HG03571 (cell line): ENCODE results near the gene GTPBP3.
"Not testable (repeated sequence)": the region's sequence is repeated elsewhere in the genome, so short reads cannot be mapped to it uniquely, and the experiment has no call there.

Experiments used
- ATAC-seq: cut with Tn5 transposase; IDR thresholded peaks from one replicate; pipeline ENCODE4 v1.9.1; 2021; ENCODE audit not compliant: unreplicated experiment

The GTPBP3 gene, protein sequence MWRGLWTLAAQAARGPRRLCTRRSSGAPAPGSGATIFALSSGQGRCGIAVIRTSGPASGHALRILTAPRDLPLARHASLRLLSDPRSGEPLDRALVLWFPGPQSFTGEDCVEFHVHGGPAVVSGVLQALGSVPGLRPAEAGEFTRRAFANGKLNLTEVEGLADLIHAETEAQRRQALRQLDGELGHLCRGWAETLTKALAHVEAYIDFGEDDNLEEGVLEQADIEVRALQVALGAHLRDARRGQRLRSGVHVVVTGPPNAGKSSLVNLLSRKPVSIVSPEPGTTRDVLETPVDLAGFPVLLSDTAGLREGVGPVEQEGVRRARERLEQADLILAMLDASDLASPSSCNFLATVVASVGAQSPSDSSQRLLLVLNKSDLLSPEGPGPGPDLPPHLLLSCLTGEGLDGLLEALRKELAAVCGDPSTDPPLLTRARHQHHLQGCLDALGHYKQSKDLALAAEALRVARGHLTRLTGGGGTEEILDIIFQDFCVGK

DNA sequence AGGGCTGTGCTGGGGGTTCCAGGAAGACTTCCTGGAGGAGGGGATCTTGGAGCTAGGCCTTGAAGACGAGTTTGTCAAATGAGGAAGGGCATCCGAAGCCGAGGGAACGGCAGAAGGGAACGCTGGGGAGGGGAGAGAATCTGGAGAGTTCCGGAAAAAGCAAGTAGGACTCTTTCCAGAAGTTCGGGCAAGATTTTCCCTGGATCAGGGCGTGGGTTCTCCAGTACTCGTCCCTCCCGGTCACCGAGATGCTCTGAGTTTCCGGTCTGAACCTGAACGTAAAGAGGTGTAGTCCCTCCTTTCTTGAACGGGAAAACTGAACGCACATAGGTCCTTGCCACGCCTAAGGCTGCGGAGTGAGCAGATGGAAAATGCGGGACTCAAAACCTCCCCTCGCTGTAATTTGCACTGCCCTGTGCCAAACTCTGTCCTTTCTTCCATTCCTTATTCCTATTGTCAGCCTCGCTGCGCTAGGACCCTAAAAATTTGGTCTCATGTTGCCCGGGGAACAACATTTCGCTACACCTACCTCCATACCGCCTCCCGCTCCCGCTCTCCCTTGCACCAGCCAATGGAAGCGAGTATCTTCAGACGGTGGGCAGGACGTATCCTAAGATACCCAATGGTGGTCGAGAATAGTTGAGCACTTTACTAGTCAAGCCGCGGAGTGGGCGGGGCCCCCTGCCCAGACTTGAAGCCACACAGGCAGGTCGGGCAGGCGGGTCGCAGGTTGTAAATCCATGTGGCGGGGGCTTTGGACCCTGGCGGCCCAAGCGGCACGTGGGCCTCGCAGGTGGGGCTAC is at the start of gene GTPBP3:
Gene GTPBP3, plus strand, starts transcription at position 682 of the 803 bp plus-strand sequence. Its CDS starts 59 bp downstream, at position 741.
- peak; percentile 59 for ATAC-seq

GRCh38 chr19:17289489-17289888 is 47.9 kb upstream of the GTPBP3 start:
- ATAC-seq: no peak

- peak; percentile 60 for ATAC-seq
These were observed 44.9 kb upstream of the GTPBP3 start for GRCh38 chr19:17292301-17293074.

GRCh38 chr19:17293605-17294004 is 43.7 kb upstream of the GTPBP3 start:
- no peak for ATAC-seq

- no peak for ATAC-seq
These were observed 43.1 kb upstream of the GTPBP3 start for GRCh38 chr19:17294051-17294891.

GRCh38 chr19:17295551-17295950 is 41.8 kb upstream of the GTPBP3 start:
- ATAC-seq: not testable (repeated sequence)

- ATAC-seq: no peak
These were observed 41.1 kb upstream of the GTPBP3 start for GRCh38 chr19:17296273-17296672.

DNA sequence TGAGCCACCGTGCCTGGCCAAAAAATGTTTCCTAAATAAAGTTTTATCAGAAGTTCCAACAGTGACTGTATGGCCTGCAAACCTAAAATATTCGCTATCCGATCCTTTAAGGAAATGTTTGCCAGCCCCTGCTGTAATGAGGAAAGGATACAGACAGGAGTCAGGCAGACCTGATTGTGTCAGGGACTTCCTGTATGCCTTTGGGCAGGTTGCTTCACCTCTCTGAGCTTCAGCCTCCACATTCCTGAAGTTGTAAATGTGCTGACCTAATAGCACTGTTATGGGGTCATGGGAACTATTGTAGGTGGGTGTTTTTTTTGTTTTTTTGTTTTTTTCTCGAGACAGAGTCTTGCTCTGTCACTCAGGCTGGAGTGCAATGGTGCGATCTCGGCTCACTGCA is 40.4 kb upstream of the GTPBP3 start:
- ATAC-seq: no peak

GRCh38 chr19:17300992-17301619 is 36.2 kb upstream of the GTPBP3 start:
- ATAC-seq: no peak

DNA sequence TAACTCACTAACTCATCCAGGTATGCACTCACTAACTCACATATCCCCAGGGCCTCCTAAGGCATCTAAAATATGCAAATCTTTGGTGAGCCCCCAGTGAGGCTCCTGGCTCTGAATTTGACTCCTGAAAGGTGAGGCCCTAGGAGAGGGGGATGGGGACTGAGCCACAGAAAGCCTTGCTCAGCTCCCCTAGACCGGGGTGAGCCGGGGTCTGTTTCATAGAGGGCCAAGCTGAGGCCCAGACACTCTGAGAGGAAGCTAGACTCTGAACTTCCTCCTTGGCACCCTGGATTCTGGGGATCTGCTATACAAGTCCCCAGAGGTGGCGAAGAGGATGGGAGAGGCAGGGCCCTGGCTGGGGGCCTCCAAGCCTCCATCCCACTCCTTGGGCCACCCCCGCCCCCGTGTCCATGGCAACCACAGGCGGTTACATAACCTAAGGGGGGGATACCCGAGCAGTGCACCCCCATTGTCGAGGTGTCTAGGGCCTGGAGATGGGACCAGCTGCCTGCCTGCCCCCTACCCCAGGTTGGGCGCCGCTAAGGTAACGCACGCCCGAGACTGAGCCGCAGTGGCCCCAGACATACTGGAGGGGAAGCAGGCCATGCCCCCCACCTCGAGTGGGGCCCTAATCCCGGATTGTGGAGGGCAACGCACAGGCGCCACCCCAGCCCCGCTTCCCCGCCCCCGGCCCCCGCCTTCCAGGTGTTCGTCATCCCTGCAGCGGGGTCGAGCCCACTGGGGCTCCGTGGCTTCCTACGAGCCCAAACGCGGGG is 34.8 kb upstream of the GTPBP3 start:
- ATAC-seq: no peak

- ATAC-seq: peak; percentile 36
These were observed 34.0 kb upstream of the GTPBP3 start, which contains the start of gene ABHD8 for GRCh38 chr19:17303167-17303939. TSS of gene ABHD8 (minus strand) at chr19:17303425. CDS start at chr19:17301616, 1,809 bp downstream.

DNA sequence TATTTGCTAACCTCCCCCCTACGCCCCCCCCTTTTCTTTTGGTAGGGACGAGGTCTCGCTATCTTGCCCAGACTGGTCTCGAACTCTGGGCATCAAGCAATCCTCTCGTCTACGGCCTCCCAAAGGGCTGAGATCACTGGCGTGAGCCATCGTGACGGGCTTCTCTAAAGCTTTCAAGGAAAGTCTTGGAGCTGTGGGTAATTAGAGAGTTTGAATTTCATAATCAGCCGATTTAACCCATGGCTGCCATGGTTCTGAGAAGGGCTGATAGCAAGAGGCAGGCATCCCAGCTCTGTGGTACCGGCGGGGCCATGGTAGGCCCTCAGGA is 33.4 kb upstream of the GTPBP3 start:
- no peak for ATAC-seq

- no peak for ATAC-seq
These were observed 32.8 kb upstream of the GTPBP3 start for GRCh38 chr19:17304386-17305215.

DNA sequence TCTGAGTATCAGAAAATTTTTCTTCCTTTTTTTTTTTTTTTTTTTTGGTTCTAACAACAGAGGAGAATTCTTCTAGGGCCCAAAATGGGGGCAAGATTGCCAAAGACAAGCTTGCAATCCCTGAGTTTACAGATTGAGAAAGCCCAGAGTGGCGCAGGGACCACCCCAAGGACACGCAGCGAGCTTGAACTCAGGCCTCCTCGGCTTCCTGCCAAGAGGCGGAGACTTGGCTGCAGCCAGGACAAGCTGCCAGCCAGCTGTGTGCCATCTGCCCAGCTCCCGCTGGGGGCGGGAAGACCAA is 32.2 kb upstream of the GTPBP3 start:
- no peak for ATAC-seq

GRCh38 chr19:17305517-17306284 is 31.7 kb upstream of the GTPBP3 start, which contains the start of gene MRPL34:
TSS of gene MRPL34 (plus strand) at chr19:17305872. CDS start at chr19:17305893, 21 bp downstream.
- ATAC-seq: peak; percentile 62

DNA sequence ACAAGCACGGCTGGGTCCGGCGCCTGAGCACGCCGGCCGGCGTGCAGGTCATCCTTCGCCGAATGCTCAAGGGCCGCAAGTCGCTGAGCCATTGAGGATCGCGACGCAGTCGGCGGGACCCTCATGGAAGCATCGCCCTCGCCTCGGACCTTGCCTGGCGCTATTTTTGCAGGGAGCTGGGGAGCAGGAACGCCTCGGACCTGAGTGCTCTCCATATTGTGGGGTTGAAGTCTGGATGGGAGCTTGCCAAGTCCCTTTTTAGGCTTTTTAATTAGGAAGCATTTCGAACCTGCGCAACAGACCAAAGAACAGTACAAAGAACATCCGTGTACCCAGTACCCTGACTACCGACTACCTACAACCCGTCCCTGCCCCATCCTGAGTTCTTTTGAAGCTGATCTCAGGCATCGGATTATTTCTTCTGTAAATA is 31.1 kb upstream of the GTPBP3 start:
- no peak for ATAC-seq
